NCI-H1105 treated with DMSO at 0.1 percent for 48 hours (cell line): ENCODE results near the gene PCBD1.
"Not testable (repeated sequence)": the region's sequence is repeated elsewhere in the genome, so short reads cannot be mapped to it uniquely, and the experiment has no call there.

ENCODE experiments used
- DNase-seq: peaks from one replicate; lab custom pipeline; 2025; lab: John Stamatoyannopoulos, UW

The PCBD1 gene

GRCh38 chr10:70863470-70864160 lies 24.8 kb downstream of the PCBD1 start:
- DNase-seq, result no peak

GRCh38 chr10:70861495-70862197 lies 26.7 kb downstream of the PCBD1 start:
- not testable (repeated sequence) for DNase-seq

GRCh38 chr10:70858759-70859158 lies 29.6 kb downstream of the PCBD1 start:
- DNase-seq, result peak; percentile 40

- DNase-seq, result no peak
Observed at GRCh38 chr10:70856454-70856853, 31.9 kb downstream of the PCBD1 start.

GRCh38 chr10:70853457-70853856 lies 34.9 kb downstream of the PCBD1 start:
- no peak for DNase-seq

- DNase-seq, result no peak
Observed at GRCh38 chr10:70853038-70853437, 35.3 kb downstream of the PCBD1 start.

GRCh38 chr10:70851597-70852475 lies 36.5 kb downstream of the PCBD1 start:
- no peak for DNase-seq

GRCh38 chr10:70850097-70850496 lies 38.3 kb downstream of the PCBD1 start:
- no peak for DNase-seq

GRCh38 chr10:70849582-70850016 lies 38.8 kb downstream of the PCBD1 start:
- DNase-seq, result no peak

GRCh38 chr10:70847659-70848360 lies 40.6 kb downstream of the PCBD1 start:
- DNase-seq, result no peak

GRCh38 chr10:70846795-70847194 lies 41.6 kb downstream of the PCBD1 start:
- DNase-seq, result no peak

- no peak for DNase-seq
Observed at GRCh38 chr10:70845816-70846215, 42.5 kb downstream of the PCBD1 start.

- DNase-seq, result no peak
Observed at GRCh38 chr10:70845256-70845655, 43.1 kb downstream of the PCBD1 start.

GRCh38 chr10:70843776-70844489 lies 44.4 kb downstream of the PCBD1 start:
- DNase-seq, result peak; percentile 79

GRCh38 chr10:70843333-70843732 lies 45.0 kb downstream of the PCBD1 start:
- peak; percentile 79 for DNase-seq

GRCh38 chr10:70840836-70841235 lies 47.5 kb downstream of the PCBD1 start:
- no peak for DNase-seq

GRCh38 chr10:70838270-70838805 lies 50.0 kb downstream of the PCBD1 start:
- no peak for DNase-seq

- DNase-seq, result no peak
Observed at GRCh38 chr10:70837660-70838059, 50.7 kb downstream of the PCBD1 start.

GRCh38 chr10:70836319-70836718 lies 52.0 kb downstream of the PCBD1 start:
- no peak for DNase-seq

- no peak for DNase-seq
Observed at GRCh38 chr10:70834441-70835151, 53.8 kb downstream of the PCBD1 start.
